ENCODE results near the gene HSD3B7.
"Not testable (repeated sequence)": the region's sequence is repeated elsewhere in the genome, so short reads cannot be mapped to it uniquely, and the experiment has no call there.

Gene HSD3B7

DNA sequence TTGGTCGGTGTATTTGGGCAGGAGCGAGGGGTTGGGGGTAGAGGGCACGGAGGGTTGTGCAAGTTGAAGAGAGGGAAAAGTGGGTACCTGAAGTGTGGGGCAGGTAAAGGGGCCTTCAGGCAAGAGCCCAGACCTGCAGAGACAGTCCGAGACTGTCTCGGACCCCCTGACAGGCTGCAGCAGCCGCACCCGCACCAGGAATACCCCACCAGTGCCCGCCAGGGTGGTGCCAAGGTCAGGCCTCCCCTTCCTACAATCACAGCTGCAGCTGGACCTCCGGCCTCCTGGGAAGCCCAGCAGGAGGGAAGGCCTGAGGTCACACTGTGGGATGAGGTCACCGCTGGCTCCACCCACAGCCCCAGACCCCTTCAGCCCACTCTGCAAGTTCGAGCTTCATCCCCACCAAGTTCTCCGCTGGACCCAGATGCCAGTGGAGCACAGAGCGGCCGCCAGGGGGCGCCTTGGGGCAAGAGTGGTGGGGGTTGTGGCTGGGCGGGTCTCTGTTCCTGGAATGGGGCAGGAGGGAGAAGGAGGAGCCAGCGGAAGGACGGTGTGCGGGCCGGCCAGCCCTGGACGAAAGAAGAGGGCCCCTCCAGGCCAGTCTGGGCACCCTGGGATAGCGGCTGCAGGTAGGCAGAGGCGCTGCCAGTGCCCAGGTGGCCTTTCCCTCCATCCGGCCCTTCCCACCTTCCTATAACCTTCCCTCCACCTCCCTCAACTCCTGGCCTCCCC, at the start of gene HSD3B7:
Gene HSD3B7, plus strand, starts transcription at position 539 of the 732 bp plus-strand sequence. CDS start 452 bp downstream, outside the sequence.
- DNase-seq, result peak; percentile 75 to 77

DNA sequence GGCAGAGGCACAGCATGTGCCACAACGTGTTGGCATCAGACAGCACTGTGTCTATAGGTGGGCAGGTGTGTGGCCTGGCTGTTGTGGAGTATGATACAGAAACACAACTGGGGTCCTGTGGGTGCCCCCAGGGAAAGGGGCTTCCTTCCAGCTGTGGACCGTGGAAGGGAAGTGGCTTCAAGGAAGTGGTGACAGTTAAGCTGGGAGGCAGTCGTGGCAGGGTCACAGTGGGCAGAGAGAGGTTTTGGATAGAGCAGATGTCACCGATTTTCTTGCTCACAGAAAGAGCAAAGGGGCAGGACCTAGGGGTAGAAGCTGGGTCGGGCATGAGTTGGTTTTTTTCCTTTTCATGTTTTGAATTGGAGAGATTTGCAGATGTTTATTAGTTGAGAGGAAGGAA, 47.3 kb upstream of the HSD3B7 start:
- no peak for DNase-seq

GRCh38 chr16:30939571-30939970, 45.4 kb upstream of the HSD3B7 start:
- not testable (repeated sequence) for DNase-seq

DNA sequence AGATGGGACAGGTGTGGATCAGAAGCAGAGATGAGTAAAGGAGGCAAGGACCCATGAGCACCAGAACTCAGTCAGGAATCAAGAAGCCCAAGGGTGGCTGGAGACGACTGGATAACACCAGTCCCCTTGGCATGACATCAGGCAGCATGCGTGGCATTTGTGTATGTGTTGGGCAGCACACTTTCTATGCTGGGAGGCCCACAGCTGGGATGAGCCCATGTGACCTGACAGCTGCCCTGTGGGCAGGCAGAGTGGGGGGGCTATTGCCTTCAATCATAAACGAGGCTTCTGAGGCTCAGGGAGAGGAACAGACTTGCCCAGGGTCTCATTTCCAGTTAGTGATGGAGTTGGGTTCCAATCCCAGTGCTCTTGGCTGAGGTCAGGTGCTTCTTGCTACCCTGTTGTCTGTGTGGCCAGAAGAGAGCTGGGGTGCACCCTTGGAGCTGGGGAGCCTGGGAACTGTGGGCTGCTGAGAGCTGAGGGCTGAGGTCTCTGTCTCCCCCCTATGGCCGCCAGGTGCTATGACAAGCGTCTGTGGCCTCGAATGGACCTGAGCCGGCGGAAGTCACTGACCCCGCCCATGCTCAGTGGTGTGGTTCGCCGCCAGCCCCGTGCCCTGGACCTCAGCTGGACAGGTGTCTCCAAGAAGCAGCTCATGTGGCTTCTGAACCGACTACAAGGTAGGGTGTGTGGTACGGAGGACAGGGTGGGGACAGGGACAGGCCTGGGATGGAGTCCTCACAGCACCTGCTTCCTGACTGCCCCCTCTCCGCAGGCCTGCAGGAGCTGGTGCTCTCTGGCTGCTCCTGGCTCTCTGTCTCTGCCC, 43.2 kb upstream of the HSD3B7 start:
- DNase-seq, result peak; percentile 48 to 49

DNA sequence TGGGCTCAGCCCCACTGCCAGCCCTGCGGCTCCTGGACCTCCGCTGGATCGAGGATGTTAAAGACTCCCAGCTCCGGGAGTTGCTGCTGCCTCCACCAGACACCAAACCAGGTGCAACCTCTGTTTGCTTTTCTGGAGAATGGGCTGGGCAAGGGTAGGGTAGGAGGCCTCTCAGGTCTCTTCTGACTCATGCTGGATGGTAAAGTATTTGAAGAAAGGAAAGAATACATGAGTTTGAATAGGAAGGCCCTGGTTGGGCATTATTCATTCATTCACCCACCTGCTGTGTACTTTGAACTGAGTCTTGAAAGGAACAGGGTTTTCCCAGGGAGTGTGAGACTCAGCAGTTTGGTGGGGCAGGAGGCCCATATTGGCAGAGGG, 42.6 kb upstream of the HSD3B7 start:
- DNase-seq, result no peak

DNA sequence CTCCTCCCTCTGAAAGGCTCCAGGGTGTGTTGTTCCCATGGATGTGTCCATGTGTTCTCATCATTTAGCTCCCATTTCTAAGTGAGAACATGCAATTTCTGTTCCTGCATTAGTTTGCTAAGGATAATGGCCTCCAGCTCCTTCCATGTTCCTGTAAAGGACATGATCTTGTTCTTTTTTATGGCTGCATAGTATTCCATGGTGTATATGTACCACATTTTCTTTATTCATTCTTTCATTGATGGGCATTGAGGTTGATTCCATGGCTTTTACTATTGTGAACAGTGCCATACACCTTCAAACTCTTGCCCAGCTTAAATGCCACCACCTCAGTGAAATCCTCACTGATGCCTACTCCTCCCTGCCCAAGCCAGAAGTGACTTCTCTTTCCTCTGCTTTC, 40.7 kb upstream of the HSD3B7 start:
- DNase-seq, result no peak

DNA sequence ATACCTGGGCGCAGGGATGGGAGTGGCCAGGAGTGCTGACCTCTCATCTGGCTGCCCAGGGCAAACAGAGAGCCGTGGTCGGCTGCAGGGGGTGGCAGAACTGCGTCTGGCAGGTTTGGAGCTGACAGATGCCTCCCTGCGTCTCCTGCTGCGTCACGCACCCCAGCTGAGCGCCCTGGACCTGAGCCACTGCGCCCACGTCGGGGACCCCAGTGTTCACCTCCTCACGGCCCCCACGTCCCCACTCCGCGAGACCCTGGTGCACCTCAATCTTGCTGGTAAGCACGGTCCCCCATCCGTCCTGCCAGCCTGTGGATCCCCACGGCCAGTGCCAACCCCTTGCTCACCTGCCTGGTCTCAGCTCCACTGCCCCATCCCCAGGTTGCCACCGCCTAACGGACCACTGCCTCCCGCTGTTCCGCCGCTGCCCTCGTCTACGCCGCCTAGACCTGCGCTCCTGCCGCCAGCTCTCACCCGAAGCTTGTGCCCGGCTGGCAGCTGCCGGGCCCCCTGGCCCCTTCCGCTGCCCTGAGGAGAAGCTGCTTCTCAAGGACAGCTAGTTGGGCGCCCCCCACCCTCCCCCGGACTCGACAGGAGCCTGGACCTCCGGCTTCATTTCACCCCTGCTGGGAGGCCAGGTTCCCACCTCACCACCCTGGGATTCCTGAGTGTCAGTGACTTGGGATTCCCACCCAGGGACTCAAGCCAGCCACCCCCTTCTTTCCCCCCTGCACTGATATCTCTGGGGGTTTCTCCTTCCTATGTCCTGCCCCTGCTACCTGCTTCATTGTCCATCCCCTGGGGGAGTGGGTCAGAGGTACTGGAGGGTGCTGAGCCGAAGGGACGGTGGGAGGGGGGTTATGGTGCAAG, 38.1 kb upstream of the HSD3B7 start:
- DNase-seq, result no peak

DNA sequence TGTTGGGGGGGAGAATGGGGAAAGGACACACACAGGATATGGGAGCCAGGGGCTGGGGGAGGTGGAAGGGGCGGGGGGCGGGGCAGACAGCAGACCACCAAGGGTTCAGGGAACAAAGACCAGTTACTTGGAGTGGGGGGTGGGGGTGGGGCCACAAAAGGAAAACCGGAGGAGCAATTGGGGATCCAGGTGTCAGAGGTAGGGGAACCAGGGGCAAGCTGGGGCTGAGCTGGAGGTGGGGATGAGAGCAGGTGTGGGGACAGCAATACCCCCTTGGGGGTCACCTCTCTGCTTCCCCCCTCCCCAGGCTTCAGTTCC, 37.5 kb upstream of the HSD3B7 start:
- DNase-seq, result no peak

DNA sequence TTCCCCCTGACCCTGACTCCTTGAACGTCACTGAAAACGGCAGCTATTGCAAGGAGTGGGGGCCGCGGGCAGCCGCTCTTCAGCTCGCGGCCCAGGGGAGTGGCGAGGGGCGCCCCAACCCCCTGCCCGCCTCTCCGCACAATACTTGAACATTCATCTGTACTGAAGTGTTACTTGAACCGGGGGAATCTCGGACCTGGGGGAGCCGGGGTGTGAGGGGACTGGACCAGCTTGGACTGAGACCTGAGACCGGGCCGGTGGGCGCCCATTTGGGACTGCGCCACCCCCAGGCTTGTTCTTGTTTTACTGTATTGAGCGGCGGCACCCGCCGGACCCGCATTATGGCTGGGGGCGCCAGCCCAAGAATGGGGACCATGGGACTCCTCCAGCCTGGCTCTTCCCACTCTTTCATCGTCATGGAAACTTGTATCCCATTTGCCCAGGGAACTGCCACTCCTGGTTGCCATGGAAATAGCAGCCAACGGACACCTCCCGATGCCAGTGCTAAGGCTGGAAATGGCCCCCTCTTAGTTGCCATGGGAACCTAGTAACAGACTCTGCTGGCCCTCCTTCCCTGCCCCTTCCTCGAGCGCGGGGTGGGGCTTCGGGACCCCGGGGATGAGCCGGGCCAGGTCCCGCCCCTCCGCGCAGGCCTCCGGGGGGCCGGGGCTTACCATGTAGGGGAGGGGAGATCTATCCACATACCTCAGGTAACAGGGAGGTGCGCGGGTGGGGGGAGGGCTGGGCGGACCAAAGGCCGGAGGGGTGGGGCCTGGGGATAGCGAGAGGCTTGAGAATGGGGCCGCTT, 36.9 kb upstream of the HSD3B7 start:
- DNase-seq, result no peak

DNA sequence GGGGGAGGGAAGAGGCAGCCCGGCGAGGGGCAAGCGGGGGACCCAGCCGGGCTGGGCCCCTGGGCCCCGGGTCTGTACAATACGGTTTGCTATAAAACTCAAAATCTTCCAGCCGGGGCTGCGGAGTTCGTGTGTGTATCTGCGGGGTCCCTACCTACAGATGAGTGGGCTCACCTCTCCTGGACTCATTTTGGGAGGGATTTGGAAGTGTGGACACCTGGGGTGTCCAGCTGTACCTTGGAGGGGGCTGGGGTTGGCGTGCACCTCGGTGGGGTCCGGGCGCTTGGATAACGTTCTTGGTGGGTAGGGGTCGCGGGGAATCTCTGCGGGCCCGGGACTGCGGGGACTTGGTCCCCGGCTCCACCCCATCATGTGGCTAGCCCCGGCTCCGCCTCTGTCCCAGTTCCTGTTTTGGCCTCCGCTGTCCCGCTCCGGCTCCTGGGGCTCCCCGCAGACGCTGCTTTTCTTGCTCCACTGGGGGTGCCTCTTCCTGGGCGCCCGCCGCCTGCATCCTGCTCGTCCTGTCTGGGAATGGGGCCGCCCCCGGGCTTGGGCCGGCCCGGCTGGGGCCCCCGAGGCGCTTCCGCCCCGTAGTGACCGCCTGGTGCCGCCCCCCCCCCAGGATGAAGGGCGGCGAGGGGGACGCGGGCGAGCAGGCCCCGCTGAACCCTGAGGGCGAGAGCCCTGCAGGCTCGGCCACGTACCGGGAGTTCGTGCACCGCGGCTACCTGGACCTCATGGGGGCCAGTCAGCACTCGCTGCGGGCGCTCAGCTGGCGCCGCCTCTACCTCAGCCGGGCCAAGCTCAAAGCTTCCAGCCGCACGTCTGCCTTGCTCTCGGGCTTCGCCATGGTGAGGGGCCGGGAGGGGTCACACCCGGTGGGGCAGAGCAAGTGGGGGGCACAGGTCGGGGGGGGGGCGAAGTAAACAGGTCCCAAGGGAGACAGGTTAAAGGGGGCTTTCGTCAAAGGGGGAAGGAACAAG, 36.0 kb upstream of the HSD3B7 start, which contains the start of gene ORAI3:
Gene ORAI3, plus strand, starts transcription at position 402 of the 983 bp plus-strand sequence. Its CDS starts 222 bp downstream, at position 624.
- DNase-seq, result no peak

DNA sequence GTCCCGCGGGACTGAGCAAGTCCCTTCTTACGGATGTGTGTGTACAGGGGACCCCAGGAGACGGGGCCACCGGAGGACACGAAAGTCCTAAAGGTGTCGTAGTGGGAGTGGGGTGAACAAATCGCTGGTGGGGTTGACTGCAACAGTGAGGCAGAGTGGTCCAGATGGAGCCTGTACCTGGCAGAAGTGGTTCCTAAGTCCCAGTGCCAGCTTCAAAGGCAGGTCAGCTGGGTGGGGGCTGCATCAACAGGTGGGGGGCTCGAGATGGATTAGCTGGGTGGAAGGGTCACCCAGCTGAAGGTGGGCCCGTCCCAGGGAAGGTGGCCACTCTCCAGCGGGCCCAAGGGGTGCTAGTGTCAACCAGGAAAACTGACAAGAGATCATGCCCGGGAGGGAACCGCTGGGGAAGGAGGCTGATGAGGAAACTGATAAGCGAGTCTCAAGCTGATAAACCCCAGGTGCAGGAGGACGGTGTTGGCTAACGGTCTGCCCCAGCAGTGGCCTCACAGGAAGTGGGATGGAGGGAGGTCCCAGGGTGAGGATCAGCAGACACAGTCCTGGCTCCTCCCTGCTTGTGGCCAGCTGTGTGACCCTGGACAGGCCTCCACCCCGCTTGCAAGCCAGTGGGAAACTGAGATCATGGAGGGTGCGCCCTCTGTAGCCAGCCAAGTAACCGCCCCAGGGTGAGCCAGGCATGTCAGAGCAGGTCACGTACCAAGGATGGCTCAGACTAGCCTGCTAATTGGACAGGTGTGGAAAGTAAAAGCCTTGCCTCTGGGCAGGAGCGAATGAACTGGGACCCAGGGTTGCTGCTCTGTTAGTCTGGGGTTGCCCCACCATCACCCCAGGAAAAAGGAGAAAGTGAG, 35.1 kb upstream of the HSD3B7 start:
- DNase-seq, result no peak

- no peak for DNase-seq
These were observed 34.4 kb upstream of the HSD3B7 start for GRCh38 chr16:30950516-30951065.

DNA sequence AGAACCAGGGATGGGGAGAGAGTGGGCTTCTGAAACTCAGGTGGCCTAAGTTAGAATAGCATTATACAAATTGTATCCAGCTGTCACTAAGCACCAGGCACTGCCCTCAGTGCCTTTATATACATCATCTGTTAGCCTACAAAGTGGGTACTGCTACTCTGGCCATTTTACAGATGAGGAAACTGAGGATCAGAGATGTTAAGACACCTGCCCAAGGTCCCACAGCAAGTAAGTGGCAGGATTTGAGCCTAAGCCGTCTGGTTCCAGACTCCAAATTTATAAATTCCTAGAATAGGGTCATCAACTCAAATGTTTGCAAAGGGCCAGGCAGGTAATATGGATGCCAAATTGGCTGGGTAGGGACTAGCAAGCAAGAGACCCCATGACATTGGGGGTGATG, 33.8 kb upstream of the HSD3B7 start:
- DNase-seq, result no peak

- DNase-seq, result no peak
These were observed 33.3 kb upstream of the HSD3B7 start for GRCh38 chr16:30951750-30952149.

GRCh38 chr16:30953111-30953510, 31.9 kb upstream of the HSD3B7 start:
- DNase-seq, result no peak

GRCh38 chr16:30953511-30954124, 31.4 kb upstream of the HSD3B7 start:
- peak; percentile 53 to 56 for DNase-seq

DNA sequence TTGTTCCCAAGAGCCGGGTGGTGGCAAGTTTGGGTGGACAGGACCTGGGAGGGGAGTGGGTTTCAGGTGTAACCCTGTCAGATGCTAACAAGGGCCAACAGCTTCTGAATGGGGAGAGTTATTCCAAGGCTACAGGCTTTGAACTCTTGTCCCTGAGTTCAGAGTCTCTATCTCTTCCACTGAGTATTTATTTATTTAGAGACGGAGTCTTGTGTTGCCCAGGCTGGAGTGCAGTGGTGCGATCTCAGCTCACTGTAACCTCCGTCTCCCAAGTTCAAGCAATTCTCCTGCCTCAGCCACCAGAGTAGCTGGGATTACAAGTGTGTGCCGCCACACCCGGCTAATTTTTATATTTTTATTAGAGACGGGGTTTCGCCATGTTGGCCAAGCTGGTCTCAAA, 30.0 kb upstream of the HSD3B7 start:
- DNase-seq, result no peak

GRCh38 chr16:30956601-30957455, 28.2 kb upstream of the HSD3B7 start:
- peak; percentile 89 to 92 for DNase-seq

Measured in activated CD4-positive, alpha-beta T cell treated with anti-CD3 and anti-CD28 coated beads, Interleukin-2, amount 50 U/mL, for 4 hours (primary cell).